ENCODE data around the gene GRIFIN. TPM values are rescaled to one million over a fixed set of nuclear protein-coding genes. Genes with fewer than 3 reads are reported as not detected.

The GRIFIN gene
- total and polyA plus RNA-seq, 2 experiments from 2014 or later = not detected

- Histone ChIP-seq H3K4me1 (ENCODE audit: insufficient read depth) (peaks cover 32% of the 10 kb centered on the region), H3K27ac (no peak overlapping the region), H3K4me2 (no peak overlapping the region), H2AFZ (no peak overlapping the region), H3K36me3 (replicated peaks; ENCODE audit: insufficient read depth, low read depth) (no peaks in the 10 kb centered on the region), H3K79me2 (peaks cover 2% of the 10 kb centered on the region), H3K9me3 (ENCODE audit: low read depth) (no peaks in the 10 kb centered on the region), H3K9me2 (replicated peaks; ENCODE audit: insufficient read depth) (no peaks in the 10 kb centered on the region), H3K4me3 (no peak overlapping the region), H4K20me1 (ENCODE audit: insufficient read depth, poor library complexity, severe bottlenecking) (peaks cover 3% of the 10 kb centered on the region), H3K27me3 (peaks cover 20% of the 10 kb centered on the region)
- DNase-seq (ENCODE audit: low spot score) = no peak
- TF ChIP-seq EZH2 (IDR thresholded peaks at IDR 0.05; ENCODE audit: borderline replicate concordance) (no peak), EZH2phosphoT487 (IDR thresholded peaks at IDR 0.05; ENCODE audit: low read depth, severe bottlenecking, unreplicated experiment) (no peak), CTCF (IDR thresholded peaks at IDR 0.05; ENCODE audit: poor library complexity) (no peak)
- WGBS (ENCODE audit: low lambda C conversion rate, missing lambda C conversion rate) = 62% methylated on average over 8 of the region's 8 CpGs
These were observed 40.8 kb upstream of the GRIFIN start for GRCh38 chr7:2517026-2517425.

- Histone ChIP-seq H3K36me3 (replicated peaks; ENCODE audit: insufficient read depth, low read depth) (no peaks in the 10 kb centered on the region), H3K9me2 (replicated peaks; ENCODE audit: insufficient read depth) (no peaks in the 10 kb centered on the region), H3K4me3 (no peak overlapping the region), H3K27ac (no peak overlapping the region), H3K9me3 (ENCODE audit: low read depth) (no peaks in the 10 kb centered on the region), H3K79me2 (no peaks in the 10 kb centered on the region), H3K4me2 (no peak overlapping the region), H2AFZ (no peak overlapping the region), H3K4me1 (ENCODE audit: insufficient read depth) (peaks cover 38% of the 10 kb centered on the region), H3K27me3 (peaks cover 14% of the 10 kb centered on the region), H4K20me1 (ENCODE audit: insufficient read depth, poor library complexity, severe bottlenecking) (peaks cover 3% of the 10 kb centered on the region)
- WGBS (ENCODE audit: low lambda C conversion rate, missing lambda C conversion rate) = 65% methylated on average over 8 of the region's 8 CpGs
- no peak for DNase-seq (ENCODE audit: low spot score)
- TF ChIP-seq EZH2phosphoT487 (IDR thresholded peaks at IDR 0.05; ENCODE audit: low read depth, severe bottlenecking, unreplicated experiment) (no peak), EZH2 (IDR thresholded peaks at IDR 0.05; ENCODE audit: borderline replicate concordance) (no peak), CTCF (IDR thresholded peaks at IDR 0.05; ENCODE audit: poor library complexity) (no peak)
These were observed 40.0 kb upstream of the GRIFIN start for GRCh38 chr7:2516194-2516555.

- H3K4me2 ChIP-seq = no peak overlapping the region
- H3K27ac ChIP-seq = no peak overlapping the region
- DNase-seq (ENCODE audit: low spot score) = no peak
These were observed 39.4 kb upstream of the GRIFIN start for GRCh38 chr7:2515424-2516193.

More at GRCh38 chr7:2515424-2516193, 39.4 kb upstream of the GRIFIN start:
- Histone ChIP-seq H2AFZ (no peak overlapping the region), H3K27me3 (peaks cover 14% of the 10 kb centered on the region), H3K4me1 (ENCODE audit: insufficient read depth) (peaks cover 40% of the 10 kb centered on the region), H3K9me2 (replicated peaks; ENCODE audit: insufficient read depth) (no peaks in the 10 kb centered on the region), H3K36me3 (replicated peaks; ENCODE audit: insufficient read depth, low read depth) (no peaks in the 10 kb centered on the region), H3K79me2 (no peaks in the 10 kb centered on the region), H3K4me3 (no peak overlapping the region), H3K9me3 (ENCODE audit: low read depth) (no peaks in the 10 kb centered on the region), H4K20me1 (ENCODE audit: insufficient read depth, poor library complexity, severe bottlenecking) (peaks cover 3% of the 10 kb centered on the region)
- WGBS (ENCODE audit: low lambda C conversion rate, missing lambda C conversion rate) = 87% methylated on average over 14 of the region's 15 CpGs
- TF ChIP-seq EZH2 (IDR thresholded peaks at IDR 0.05; ENCODE audit: borderline replicate concordance) = no peak
- no peak for TF ChIP-seq EZH2phosphoT487 (IDR thresholded peaks at IDR 0.05; ENCODE audit: low read depth, severe bottlenecking, unreplicated experiment)
- no peak for TF ChIP-seq CTCF (IDR thresholded peaks at IDR 0.05; ENCODE audit: poor library complexity)

All from hepatocyte (in vitro differentiated cells).